ENCODE measurements around the gene COL10A1. TPM values are rescaled to one million over a fixed set of nuclear protein-coding genes. Genes with fewer than 3 reads are reported as not detected.

The COL10A1 gene
- total and polyA plus RNA-seq, 2 of the 4 experiments (the other 2 are of a cell fraction) = 0.05 TPM; not detected in 1

GRCh38 chr6:116078522-116078921 lies 47.4 kb downstream of the COL10A1 start:
- Histone ChIP-seq H3K9me1 (ENCODE audit: insufficient read depth, low read length) (peaks cover 11% of the 10 kb centered on the region), H3K79me1 (ENCODE audit: low read depth in 1 of 2, low read length in 2 of 2) (no peaks in the 10 kb centered on the region; a peak in 1 of 4 replicates), H3K18ac (ENCODE audit: low read depth, low read length) (no peak overlapping the region), H4K5ac (ENCODE audit: low read depth, low read length) (no peak overlapping the region), H3K9ac (ENCODE audit: low read depth, low read length) (no peak overlapping the region), H3K27ac (ENCODE audit: insufficient read depth, low read length) (no peak overlapping the region), H2BK15ac (ENCODE audit: low read depth, low read length) (no peak overlapping the region), H3K4me2 (ENCODE audit: low read depth, low read length) (no peak overlapping the region), H3K23ac (ENCODE audit: low read depth, low read length) (no peak overlapping the region), H2BK20ac (ENCODE audit: low read depth, low read length) (no peak overlapping the region), H2BK120ac (ENCODE audit: low read depth, low read length) (no peak overlapping the region), H3K4me3 (ENCODE audit: insufficient read depth, low read depth, low read length) (no peak overlapping the region), H4K8ac (ENCODE audit: low read depth in 2 of 2, low read length in 2 of 2) (no peak overlapping the region), H4K20me1 (ENCODE audit: insufficient read depth, low read length) (no peaks in the 10 kb centered on the region), H2AK5ac (ENCODE audit: low read depth, low read length) (no peak overlapping the region), H3K27me3 (ENCODE audit: control insufficient read depth, insufficient read depth, low read length) (no peaks in the 10 kb centered on the region), H2AFZ (replicated peaks; ENCODE audit: low read length, poor library complexity) (no peak overlapping the region), H2AK9ac (replicated peaks; ENCODE audit: low read depth, low read length, poor library complexity) (no peak overlapping the region), H2BK5ac (ENCODE audit: low read depth, low read length, poor library complexity, severe bottlenecking) (no peak overlapping the region), H3K4ac (ENCODE audit: low read depth, low read length) (no peak overlapping the region), H3K4me1 (ENCODE audit: control insufficient read depth, insufficient read depth, low read length) (peaks cover 11% of the 10 kb centered on the region), H4K91ac (ENCODE audit: insufficient read depth, low read depth, low read length) (no peak overlapping the region), H3K14ac (replicated peaks; ENCODE audit: low read depth, low read length) (no peak overlapping the region), H3K36me3 (ENCODE audit: control insufficient read depth, insufficient read depth, low read length) (no peaks in the 10 kb centered on the region), H3K56ac (ENCODE audit: extremely low read depth, insufficient read depth, low read length) (no peak overlapping the region), H3K9me3 (ENCODE audit: control insufficient read depth, insufficient read depth, low read length) (no peaks in the 10 kb centered on the region)
- no peak for TF ChIP-seq USF2 (IDR thresholded peaks at IDR 0.05; ENCODE audit: low read depth, low read length)
- TF ChIP-seq RAD21 (IDR thresholded peaks at IDR 0.05; ENCODE audit: low read length) = no peak
- no peak for TF ChIP-seq MXI1 (IDR thresholded peaks at IDR 0.05; ENCODE audit: borderline replicate concordance, low read depth, low read length)
- TF ChIP-seq MAZ (IDR thresholded peaks at IDR 0.05; ENCODE audit: borderline replicate concordance, low read depth, low read length) = no peak
- TF ChIP-seq FOS (IDR thresholded peaks at IDR 0.05; ENCODE audit: low read depth, low read length) = no peak
- TF ChIP-seq CEBPB (IDR thresholded peaks at IDR 0.05; ENCODE audit: low read depth, low read length) = no peak
- no peak for TF ChIP-seq ELK1 (IDR thresholded peaks at IDR 0.05; ENCODE audit: borderline replicate concordance, low read depth, low read length)
- no peak for TF ChIP-seq RFX5 (IDR thresholded peaks at IDR 0.05; ENCODE audit: low read depth, low read length)
- TF ChIP-seq CTCF (conservative IDR thresholded peaks at IDR 0.05; ENCODE audit: low read depth, low read length) = no peak
- TF ChIP-seq NFE2L2 (IDR thresholded peaks at IDR 0.05; ENCODE audit: low read depth, low read length) = no peak
- no peak for TF ChIP-seq MAFK (IDR thresholded peaks at IDR 0.05; ENCODE audit: low read depth, low read length)
- TF ChIP-seq BHLHE40 (IDR thresholded peaks at IDR 0.05; ENCODE audit: low read depth, low read length) = no peak
- no peak for TF ChIP-seq CHD1 (IDR thresholded peaks at IDR 0.05; ENCODE audit: low read depth, low read length)
- TF ChIP-seq RCOR1 (IDR thresholded peaks at IDR 0.05; ENCODE audit: insufficient replicate concordance, low read length) = no peak
- no peak for TF ChIP-seq SMC3 (IDR thresholded peaks at IDR 0.05; ENCODE audit: low read depth, low read length)
- intact Hi-C loops (cut with micrococcal nuclease) (no loop called here), dilution Hi-C loops (cut with HindIII; ENCODE audit: low sequenced_read_pairs, unreplicated experiment) (no loop called here), in situ Hi-C loops (cut with MboI; ENCODE audit: low sequenced_read_pairs) (no loop called here)
- ChIA-PET CTCF (interaction anchor here (1.1 kb wide), 1 partner anchor 67 kb away, joined by 4 read pairs; no protein-coding TSS in a partner anchor), POLR2A (ENCODE audit: unreplicated experiment) (no interaction called here)
- ATAC-seq (ENCODE audit: low read depth) = no peak
- BruUV-seq (replicated peaks) = no TSS peak
- WGBS, 2 experiments (ENCODE audit: extremely low coverage in 2 of 2, insufficient read length in 1 of 2) = 50% methylated on average over 1 of the region's 3 CpGs; no CpG with 5 or more reads in 1 of the 2 experiments
- DNase-seq = no peak
